WTC11 (cell line): Measurements from ENCODE around the gene ZNF385A.

ENCODE experiments used
- CREM ChIP-seq: sonication (generic); formaldehyde crosslinking; IDR thresholded peaks from 2 replicates; pipeline ENCODE4 v1.8.1; 2022; ENCODE audit warnings: mild to moderate bottlenecking, missing genetic modification reagents, moderate library complexity
- SP1 ChIP-seq: sonication (generic); formaldehyde crosslinking; conservative IDR thresholded peaks from 2 replicates; pipeline ENCODE4 v1.8.1; 2022; ENCODE audit warnings: missing genetic modification reagents
- TCF7 ChIP-seq: sonication (generic); formaldehyde crosslinking; IDR thresholded peaks from 2 replicates; pipeline ENCODE4 v1.8.0; 2022; ENCODE audit warnings: mild to moderate bottlenecking, low read depth, missing genetic modification reagents, moderate library complexity
- TF ChIP-seq, protein P1 (sequence below): fragments of 200-600 bp; IDR thresholded peaks from 2 replicates; pipeline ENCODE4 v1.8.0; 2022; ENCODE audit warnings: antibody characterized with exemption
- TF ChIP-seq, protein P2 (sequence below): sonication (generic); formaldehyde crosslinking; IDR thresholded peaks from 2 replicates; pipeline ENCODE4 v1.8.0; 2023; ENCODE audit warnings: missing genetic modification reagents

DNA sequence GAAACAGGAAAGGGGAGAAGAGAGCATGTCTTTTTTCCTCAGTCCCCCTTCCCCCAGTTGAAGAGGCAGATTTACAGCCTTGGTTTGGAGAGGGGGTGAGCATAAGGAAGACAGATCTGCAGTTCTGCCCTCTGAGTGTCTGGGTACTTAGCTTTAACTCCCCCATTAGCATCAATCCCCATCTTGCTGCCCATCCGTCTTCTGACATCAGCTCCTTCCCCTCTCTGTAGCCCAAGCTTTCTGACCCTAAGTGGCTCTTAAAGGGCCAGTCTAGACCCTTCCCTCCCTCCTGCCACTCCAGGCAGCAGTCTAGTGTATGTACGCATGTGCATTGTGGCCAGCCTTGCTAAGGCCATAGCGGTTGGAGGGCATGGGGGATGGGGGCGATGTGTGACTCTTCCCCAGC, 27.6 kb downstream of the ZNF385A start:
- no peak for TF ChIP-seq CREM (CRISPR knock-in tag)
- TF ChIP-seq, protein P1, sequence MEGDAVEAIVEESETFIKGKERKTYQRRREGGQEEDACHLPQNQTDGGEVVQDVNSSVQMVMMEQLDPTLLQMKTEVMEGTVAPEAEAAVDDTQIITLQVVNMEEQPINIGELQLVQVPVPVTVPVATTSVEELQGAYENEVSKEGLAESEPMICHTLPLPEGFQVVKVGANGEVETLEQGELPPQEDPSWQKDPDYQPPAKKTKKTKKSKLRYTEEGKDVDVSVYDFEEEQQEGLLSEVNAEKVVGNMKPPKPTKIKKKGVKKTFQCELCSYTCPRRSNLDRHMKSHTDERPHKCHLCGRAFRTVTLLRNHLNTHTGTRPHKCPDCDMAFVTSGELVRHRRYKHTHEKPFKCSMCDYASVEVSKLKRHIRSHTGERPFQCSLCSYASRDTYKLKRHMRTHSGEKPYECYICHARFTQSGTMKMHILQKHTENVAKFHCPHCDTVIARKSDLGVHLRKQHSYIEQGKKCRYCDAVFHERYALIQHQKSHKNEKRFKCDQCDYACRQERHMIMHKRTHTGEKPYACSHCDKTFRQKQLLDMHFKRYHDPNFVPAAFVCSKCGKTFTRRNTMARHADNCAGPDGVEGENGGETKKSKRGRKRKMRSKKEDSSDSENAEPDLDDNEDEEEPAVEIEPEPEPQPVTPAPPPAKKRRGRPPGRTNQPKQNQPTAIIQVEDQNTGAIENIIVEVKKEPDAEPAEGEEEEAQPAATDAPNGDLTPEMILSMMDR, result no peak
- no peak for TF ChIP-seq SP1 (CRISPR knock-in tag)
- no peak for TF ChIP-seq TCF7 (CRISPR knock-in tag)
- TF ChIP-seq, protein P2, sequence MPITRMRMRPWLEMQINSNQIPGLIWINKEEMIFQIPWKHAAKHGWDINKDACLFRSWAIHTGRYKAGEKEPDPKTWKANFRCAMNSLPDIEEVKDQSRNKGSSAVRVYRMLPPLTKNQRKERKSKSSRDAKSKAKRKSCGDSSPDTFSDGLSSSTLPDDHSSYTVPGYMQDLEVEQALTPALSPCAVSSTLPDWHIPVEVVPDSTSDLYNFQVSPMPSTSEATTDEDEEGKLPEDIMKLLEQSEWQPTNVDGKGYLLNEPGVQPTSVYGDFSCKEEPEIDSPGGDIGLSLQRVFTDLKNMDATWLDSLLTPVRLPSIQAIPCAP (CRISPR knock-in tag), result no peak
